OCI-LY7 (cell line): ENCODE results near the gene USP38.

Source experiments
- EZH2phosphoT487 ChIP-seq: fragments of 200-600 bp; sonication (generic); IDR thresholded peaks from 2 replicates; pipeline ENCODE4 v1.6.1; 2018; ENCODE audit warnings: low read depth, borderline replicate concordance, mild to moderate bottlenecking, mixed run types, antibody characterized with exemption, low read length, moderate library complexity, mixed read lengths
- TF ChIP-seq, protein P1 (sequence below): fragments of 200-600 bp; sonication (generic); conservative IDR thresholded peaks from 2 replicates; pipeline ENCODE4 v1.5.1; 2014; ENCODE audit warnings: mild to moderate bottlenecking, antibody characterized with exemption, low read length, moderate library complexity, mixed read lengths

DNA sequence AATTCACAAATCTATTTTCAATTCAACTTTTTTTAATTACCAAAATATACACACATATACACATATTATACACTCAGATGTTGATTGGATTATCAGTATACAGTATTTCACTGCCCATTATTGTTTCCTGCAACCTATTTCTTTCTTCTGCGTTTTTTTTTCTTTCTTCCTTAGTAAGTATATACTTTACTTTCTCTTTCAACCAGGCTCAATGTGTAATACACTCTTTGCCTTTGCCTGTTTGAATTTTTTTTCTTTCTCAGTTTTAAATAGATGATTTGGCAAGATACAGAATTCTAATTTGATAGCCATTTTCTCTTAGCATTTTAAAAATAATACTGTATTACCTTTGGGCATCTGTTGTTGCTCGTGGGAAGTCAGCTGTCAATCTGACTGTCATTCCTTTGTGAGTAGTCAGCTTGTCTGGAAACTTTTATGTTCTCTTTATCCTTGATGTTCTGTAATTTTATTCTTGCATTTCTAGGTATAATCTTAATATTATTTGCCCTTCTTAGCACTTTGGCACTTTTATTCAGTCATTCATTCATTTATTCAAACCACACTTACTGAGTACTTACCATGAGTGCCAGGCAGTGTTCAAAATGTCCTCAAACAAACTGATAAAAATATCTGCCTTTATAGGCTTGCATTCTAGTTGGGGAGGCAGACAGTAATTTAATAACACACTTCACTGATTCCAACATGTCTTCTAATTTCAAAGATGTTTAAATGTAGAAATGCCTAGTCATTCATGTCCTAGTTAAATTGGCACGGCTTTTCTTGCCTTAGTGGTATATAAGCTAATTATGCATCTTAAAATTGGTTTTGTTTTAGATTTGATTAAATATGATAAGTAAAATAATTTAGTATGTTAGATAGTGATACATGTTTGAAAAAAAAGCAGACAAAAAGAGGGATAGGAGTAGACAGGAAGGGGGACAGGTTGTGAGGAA, 3.7 kb downstream of the USP38 start:
- TF ChIP-seq, protein P1, sequence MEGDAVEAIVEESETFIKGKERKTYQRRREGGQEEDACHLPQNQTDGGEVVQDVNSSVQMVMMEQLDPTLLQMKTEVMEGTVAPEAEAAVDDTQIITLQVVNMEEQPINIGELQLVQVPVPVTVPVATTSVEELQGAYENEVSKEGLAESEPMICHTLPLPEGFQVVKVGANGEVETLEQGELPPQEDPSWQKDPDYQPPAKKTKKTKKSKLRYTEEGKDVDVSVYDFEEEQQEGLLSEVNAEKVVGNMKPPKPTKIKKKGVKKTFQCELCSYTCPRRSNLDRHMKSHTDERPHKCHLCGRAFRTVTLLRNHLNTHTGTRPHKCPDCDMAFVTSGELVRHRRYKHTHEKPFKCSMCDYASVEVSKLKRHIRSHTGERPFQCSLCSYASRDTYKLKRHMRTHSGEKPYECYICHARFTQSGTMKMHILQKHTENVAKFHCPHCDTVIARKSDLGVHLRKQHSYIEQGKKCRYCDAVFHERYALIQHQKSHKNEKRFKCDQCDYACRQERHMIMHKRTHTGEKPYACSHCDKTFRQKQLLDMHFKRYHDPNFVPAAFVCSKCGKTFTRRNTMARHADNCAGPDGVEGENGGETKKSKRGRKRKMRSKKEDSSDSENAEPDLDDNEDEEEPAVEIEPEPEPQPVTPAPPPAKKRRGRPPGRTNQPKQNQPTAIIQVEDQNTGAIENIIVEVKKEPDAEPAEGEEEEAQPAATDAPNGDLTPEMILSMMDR: no peak
- TF ChIP-seq EZH2phosphoT487: no peak
